Neural cell (in vitro differentiated cells): ENCODE results near the gene ZNF223. TPM values are rescaled to one million over a fixed set of nuclear protein-coding genes. Genes with fewer than 3 reads are reported as not detected.
A peak's percentile ranks its signal among the peaks of the same experiment; 100 is the strongest.

Experiments used
- H2AFZ ChIP-seq: fragments of 200-600, 300-800 bp; sonication (generic), shearing (Covaris generic); 2 replicates; pipeline ENCODE4 v1.6.0; 2014; ENCODE audit warnings: low read depth, mild to moderate bottlenecking, antibody characterized with exemption, low read length, moderate library complexity
- H3F3A ChIP-seq: fragments of 200-600 bp; shearing (Covaris generic); 2 replicates; pipeline ENCODE4 v1.6.1; 2016; ENCODE audit warnings: mild to moderate bottlenecking, moderate library complexity, mixed read lengths, antibody characterized with exemption, low read length; ENCODE audit not compliant: insufficient read depth, poor library complexity, severe bottlenecking
- H3K27ac ChIP-seq: fragments of 200-600, 300-800 bp; sonication (generic), shearing (Covaris generic); 2 replicates; pipeline ENCODE4 v1.5.1; 2014; ENCODE audit warnings: mild to moderate bottlenecking, low read length, moderate library complexity
- H3K27me3 ChIP-seq: fragments of 300-800, 200-600 bp; sonication (generic), shearing (Covaris generic); 2 replicates; pipeline ENCODE4 v1.6.0; 2014; ENCODE audit warnings: mild to moderate bottlenecking, low read depth, low read length, moderate library complexity; ENCODE audit not compliant: insufficient read depth
- H3K36me3 ChIP-seq: fragments of 300-800, 200-600 bp; sonication (generic), shearing (Covaris generic); 2 replicates; pipeline ENCODE4 v1.5.1; 2014; ENCODE audit warnings: mild to moderate bottlenecking, antibody characterized with exemption, low read length, moderate library complexity; ENCODE audit not compliant: insufficient read depth
- H3K4me2 ChIP-seq: fragments of 300-800, 200-600 bp; sonication (generic), shearing (Covaris generic); 2 replicates; pipeline ENCODE4 v1.6.0; 2014; ENCODE audit warnings: mild to moderate bottlenecking, low read length
- H3K4me3 ChIP-seq: fragments of 300-800, 200-600 bp; sonication (generic), shearing (Covaris generic); 2 replicates; pipeline ENCODE4 v1.5.1; 2014; ENCODE audit warnings: mild to moderate bottlenecking, low read length, moderate library complexity
- H3K79me2 ChIP-seq: fragments of 200-600 bp; shearing (Covaris generic); replicated peaks from 2 replicates; pipeline ENCODE4 v1.6.0; 2014; ENCODE audit warnings: mild to moderate bottlenecking, low read length, moderate library complexity; ENCODE audit not compliant: insufficient read depth
- H3K9ac ChIP-seq: fragments of 300-800, 200-600 bp; sonication (generic), shearing (Covaris generic); 2 replicates; pipeline ENCODE4 v1.6.1; 2016; ENCODE audit warnings: mild to moderate bottlenecking, low read length, mixed read lengths
- H3K9me2 ChIP-seq: fragments of 200-600 bp; shearing (Covaris generic); 2 replicates; pipeline ENCODE4 v1.6.1; 2016; ENCODE audit warnings: mild to moderate bottlenecking, low read length, mixed read lengths; ENCODE audit not compliant: insufficient read depth
- H3K9me3 ChIP-seq: fragments of 200-600, 300-800 bp; sonication (generic), shearing (Covaris generic); 2 replicates; pipeline ENCODE4 v1.6.1; 2016; ENCODE audit warnings: mild to moderate bottlenecking, mixed run types, low read length, moderate library complexity, mixed read lengths
- H4K20me1 ChIP-seq: fragments of 200-600 bp; shearing (Covaris generic); 2 replicates; pipeline ENCODE4 v1.6.1; 2016; ENCODE audit warnings: mild to moderate bottlenecking, mixed run types; ENCODE audit not compliant: insufficient read depth
- EP300 ChIP-seq: fragments of 450-650 bp; conservative IDR thresholded peaks from 2 replicates; pipeline ENCODE4 v1.6.1; 2014; ENCODE audit warnings: antibody characterized with exemption, mild to moderate bottlenecking, moderate library complexity; ENCODE audit not compliant: poor library complexity, severe bottlenecking
- EZH2 ChIP-seq: fragments of 200-600, 300-800 bp; shearing (Covaris generic), sonication (generic); IDR thresholded peaks from 2 replicates; pipeline ENCODE4 v1.6.1; 2014; ENCODE audit warnings: antibody characterized with exemption, low read length, borderline replicate concordance, mild to moderate bottlenecking; ENCODE audit not compliant: insufficient read depth, poor library complexity, severe bottlenecking
- MXI1 ChIP-seq: fragments of 450-650 bp; conservative IDR thresholded peaks from 2 replicates; pipeline ENCODE4 v1.6.1; 2014; ENCODE audit warnings: antibody characterized with exemption, mild to moderate bottlenecking; ENCODE audit not compliant: poor library complexity, severe bottlenecking
- POLR2AphosphoS5 ChIP-seq: IDR thresholded peaks from 2 replicates; pipeline ENCODE4 v1.6.1; 2012
- RAD21 ChIP-seq: fragments of 450-650 bp; conservative IDR thresholded peaks from 2 replicates; pipeline ENCODE4 v1.6.1; 2014; ENCODE audit warnings: antibody characterized with exemption, mild to moderate bottlenecking, moderate library complexity
- SMC3 ChIP-seq: fragments of 450-650 bp; conservative IDR thresholded peaks from 2 replicates; pipeline ENCODE4 v1.6.1; 2014; ENCODE audit warnings: antibody characterized with exemption, mild to moderate bottlenecking, moderate library complexity; ENCODE audit not compliant: poor library complexity
- TAF1 ChIP-seq: IDR thresholded peaks from 2 replicates; pipeline ENCODE4 v1.6.1; 2012; ENCODE audit warnings: low read depth
- polyA plus RNA-seq: library from polyadenylated mRNA; depleted of rRNA; stranded (reverse); fragments of >200 nt; gene quantifications from 2 replicates; pipeline ENCODE4 v1.2.3, GENCODE V29; 2014
- TF ChIP-seq, protein P1 (sequence below): fragments of 450-650 bp; IDR thresholded peaks from 2 replicates; pipeline ENCODE4 v1.5.1; 2014; ENCODE audit warnings: antibody characterized with exemption, mild to moderate bottlenecking, moderate library complexity; ENCODE audit not compliant: poor library complexity, severe bottlenecking
- TF ChIP-seq, protein P2 (sequence below): IDR thresholded peaks from 2 replicates; pipeline ENCODE4 v1.6.1; 2012; ENCODE audit warnings: borderline replicate concordance

The ZNF223 gene
- polyA plus RNA-seq, 1 donor from 2014 or later, result 22.7 TPM

DNA sequence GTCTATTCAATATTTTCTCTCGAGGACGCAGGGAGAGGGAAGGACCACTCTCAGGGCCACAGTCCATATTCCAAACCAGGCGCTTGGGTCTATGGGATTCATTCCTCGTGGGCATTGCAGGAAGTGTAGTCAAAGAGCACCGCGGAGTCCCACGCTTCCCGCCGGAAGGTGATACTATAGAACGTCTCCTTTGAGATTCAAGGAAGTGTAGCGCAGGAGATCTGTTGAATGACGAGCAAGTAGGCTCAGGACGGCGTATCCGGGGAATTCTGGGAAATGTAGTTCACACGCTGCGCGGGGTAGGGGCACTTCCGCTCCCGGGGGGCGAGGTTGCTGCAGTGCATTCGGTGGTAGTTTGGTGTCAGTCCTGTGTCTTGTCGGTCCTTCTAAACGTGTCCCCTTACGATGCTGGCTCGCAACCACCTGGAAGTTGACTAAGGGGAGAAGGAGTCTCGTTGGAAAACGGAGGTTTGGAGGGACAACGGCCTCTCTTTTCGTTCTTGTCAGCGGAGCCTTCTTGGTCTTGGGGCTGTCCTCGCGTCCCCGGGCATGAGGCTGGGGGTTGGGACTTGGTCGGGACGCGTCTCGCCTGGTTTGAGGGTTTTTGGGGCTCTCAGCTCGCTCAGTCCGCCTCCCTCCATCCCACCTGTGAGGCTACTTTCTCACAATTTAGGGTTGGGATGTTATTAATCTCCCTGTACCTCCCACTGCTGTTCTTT lies 20.1 kb downstream of the ZNF223 start, which contains the start of gene ZNF284:
ZNF284 (plus strand) TSS at position 336 of the 719 bp plus-strand sequence. CDS start 4,231 bp downstream, outside the sequence.
- H3K27ac ChIP-seq, result peak within 1 kb of the TSS; percentile 70
- no peaks in the 10 kb centered on the region for H3K9me3 ChIP-seq
- peaks cover 8% of the 10 kb centered on the region for H3K36me3 ChIP-seq
- H3K4me2 ChIP-seq, result peak within 1 kb of the TSS; percentile 88
- H3F3A ChIP-seq, result no peaks in the 10 kb centered on the region
- peak within 1 kb of the TSS; percentile 71 for H2AFZ ChIP-seq
- peak within 1 kb of the TSS; percentile 66 for H3K9ac ChIP-seq
- TF ChIP-seq POLR2AphosphoS5 (peak; percentile 71), RAD21 (peak; percentile 19), MXI1 (peak; percentile 86), EZH2 (no peak), SMC3 (peak; percentile 35), TAF1 (peak; percentile 56), EP300 (no peak)
- TF ChIP-seq, protein P1, sequence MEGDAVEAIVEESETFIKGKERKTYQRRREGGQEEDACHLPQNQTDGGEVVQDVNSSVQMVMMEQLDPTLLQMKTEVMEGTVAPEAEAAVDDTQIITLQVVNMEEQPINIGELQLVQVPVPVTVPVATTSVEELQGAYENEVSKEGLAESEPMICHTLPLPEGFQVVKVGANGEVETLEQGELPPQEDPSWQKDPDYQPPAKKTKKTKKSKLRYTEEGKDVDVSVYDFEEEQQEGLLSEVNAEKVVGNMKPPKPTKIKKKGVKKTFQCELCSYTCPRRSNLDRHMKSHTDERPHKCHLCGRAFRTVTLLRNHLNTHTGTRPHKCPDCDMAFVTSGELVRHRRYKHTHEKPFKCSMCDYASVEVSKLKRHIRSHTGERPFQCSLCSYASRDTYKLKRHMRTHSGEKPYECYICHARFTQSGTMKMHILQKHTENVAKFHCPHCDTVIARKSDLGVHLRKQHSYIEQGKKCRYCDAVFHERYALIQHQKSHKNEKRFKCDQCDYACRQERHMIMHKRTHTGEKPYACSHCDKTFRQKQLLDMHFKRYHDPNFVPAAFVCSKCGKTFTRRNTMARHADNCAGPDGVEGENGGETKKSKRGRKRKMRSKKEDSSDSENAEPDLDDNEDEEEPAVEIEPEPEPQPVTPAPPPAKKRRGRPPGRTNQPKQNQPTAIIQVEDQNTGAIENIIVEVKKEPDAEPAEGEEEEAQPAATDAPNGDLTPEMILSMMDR, result no peak
- TF ChIP-seq, protein P2, sequence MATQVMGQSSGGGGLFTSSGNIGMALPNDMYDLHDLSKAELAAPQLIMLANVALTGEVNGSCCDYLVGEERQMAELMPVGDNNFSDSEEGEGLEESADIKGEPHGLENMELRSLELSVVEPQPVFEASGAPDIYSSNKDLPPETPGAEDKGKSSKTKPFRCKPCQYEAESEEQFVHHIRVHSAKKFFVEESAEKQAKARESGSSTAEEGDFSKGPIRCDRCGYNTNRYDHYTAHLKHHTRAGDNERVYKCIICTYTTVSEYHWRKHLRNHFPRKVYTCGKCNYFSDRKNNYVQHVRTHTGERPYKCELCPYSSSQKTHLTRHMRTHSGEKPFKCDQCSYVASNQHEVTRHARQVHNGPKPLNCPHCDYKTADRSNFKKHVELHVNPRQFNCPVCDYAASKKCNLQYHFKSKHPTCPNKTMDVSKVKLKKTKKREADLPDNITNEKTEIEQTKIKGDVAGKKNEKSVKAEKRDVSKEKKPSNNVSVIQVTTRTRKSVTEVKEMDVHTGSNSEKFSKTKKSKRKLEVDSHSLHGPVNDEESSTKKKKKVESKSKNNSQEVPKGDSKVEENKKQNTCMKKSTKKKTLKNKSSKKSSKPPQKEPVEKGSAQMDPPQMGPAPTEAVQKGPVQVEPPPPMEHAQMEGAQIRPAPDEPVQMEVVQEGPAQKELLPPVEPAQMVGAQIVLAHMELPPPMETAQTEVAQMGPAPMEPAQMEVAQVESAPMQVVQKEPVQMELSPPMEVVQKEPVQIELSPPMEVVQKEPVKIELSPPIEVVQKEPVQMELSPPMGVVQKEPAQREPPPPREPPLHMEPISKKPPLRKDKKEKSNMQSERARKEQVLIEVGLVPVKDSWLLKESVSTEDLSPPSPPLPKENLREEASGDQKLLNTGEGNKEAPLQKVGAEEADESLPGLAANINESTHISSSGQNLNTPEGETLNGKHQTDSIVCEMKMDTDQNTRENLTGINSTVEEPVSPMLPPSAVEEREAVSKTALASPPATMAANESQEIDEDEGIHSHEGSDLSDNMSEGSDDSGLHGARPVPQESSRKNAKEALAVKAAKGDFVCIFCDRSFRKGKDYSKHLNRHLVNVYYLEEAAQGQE, result peak; percentile 44
- H3K9me2 ChIP-seq, result no peaks in the 10 kb centered on the region
- peak within 1 kb of the TSS; percentile 76 for H3K4me3 ChIP-seq
- no peaks in the 10 kb centered on the region for H3K79me2 ChIP-seq
- no peaks in the 10 kb centered on the region for H4K20me1 ChIP-seq
- no peaks in the 10 kb centered on the region for H3K27me3 ChIP-seq

DNA sequence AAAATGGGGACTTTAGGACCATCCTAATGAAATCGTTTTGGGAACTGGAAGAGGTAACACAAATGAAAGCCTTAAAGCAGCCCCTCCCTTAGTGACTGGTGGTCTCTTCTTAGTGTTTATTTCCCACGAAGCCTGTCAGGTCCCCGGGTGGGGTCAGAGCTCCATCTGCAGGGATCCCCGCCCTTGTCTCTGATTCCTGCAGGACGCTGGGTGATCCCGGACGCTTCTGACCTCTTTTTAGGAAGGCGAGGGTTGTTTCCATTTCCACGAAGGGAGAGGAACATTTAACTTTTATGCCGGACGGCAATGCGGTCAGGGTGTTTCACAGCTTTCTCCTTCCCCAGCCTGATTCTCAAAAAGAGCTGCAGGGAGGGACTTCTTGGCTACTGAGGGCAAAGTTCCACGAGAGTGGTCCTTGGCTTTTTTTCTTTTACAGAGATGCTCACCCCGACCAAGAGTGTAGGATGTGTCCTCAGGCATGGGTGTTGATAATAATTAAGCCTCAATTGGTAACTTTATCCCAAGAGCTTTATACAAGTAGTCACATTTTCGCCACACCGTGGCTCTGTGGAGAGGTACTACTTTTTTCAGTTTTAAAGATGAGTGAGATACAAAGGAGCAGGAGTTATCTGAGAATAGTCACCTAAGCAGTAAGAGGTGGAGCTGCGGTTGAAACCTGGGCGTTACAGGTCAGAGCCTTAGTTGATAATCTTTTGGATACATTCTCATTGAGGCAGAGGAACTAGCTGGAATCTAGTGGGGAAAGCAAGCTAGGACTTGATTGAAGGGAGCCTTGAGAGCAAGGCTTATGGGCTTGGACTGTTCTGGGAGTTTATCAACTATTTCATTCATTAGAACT lies 20.9 kb downstream of the ZNF223 start:
- Histone ChIP-seq H3K9ac (peak overlapping the region; percentile 66), H3K27ac (no peak overlapping the region), H4K20me1 (no peaks in the 10 kb centered on the region), H3F3A (no peaks in the 10 kb centered on the region), H3K79me2 (no peaks in the 10 kb centered on the region), H3K4me3 (peak overlapping the region; percentile 76), H3K36me3 (peaks cover 7% of the 10 kb centered on the region), H3K9me3 (no peaks in the 10 kb centered on the region), H2AFZ (peak overlapping the region; percentile 71), H3K9me2 (no peaks in the 10 kb centered on the region), H3K4me2 (peak overlapping the region; percentile 88), H3K27me3 (no peaks in the 10 kb centered on the region)
- TF ChIP-seq POLR2AphosphoS5 (no peak), SMC3 (no peak), EZH2 (no peak), RAD21 (no peak), TAF1 (no peak), MXI1 (no peak), EP300 (no peak)
- TF ChIP-seq, protein P2, result no peak
- TF ChIP-seq, protein P1, result no peak
